CD4-positive, alpha-beta T cell treated with Interleukin-2 at 100 ng/mL for 4 hours (primary cell): Measurements from ENCODE around the gene ZSWIM7.

Experiments
- DNase-seq: peaks from one replicate; pipeline ENCODE4 v3.0.0-alpha.2; 2020; ENCODE audit warnings: low spot score

Gene ZSWIM7, protein sequence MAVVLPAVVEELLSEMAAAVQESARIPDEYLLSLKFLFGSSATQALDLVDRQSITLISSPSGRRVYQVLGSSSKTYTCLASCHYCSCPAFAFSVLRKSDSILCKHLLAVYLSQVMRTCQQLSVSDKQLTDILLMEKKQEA

DNA sequence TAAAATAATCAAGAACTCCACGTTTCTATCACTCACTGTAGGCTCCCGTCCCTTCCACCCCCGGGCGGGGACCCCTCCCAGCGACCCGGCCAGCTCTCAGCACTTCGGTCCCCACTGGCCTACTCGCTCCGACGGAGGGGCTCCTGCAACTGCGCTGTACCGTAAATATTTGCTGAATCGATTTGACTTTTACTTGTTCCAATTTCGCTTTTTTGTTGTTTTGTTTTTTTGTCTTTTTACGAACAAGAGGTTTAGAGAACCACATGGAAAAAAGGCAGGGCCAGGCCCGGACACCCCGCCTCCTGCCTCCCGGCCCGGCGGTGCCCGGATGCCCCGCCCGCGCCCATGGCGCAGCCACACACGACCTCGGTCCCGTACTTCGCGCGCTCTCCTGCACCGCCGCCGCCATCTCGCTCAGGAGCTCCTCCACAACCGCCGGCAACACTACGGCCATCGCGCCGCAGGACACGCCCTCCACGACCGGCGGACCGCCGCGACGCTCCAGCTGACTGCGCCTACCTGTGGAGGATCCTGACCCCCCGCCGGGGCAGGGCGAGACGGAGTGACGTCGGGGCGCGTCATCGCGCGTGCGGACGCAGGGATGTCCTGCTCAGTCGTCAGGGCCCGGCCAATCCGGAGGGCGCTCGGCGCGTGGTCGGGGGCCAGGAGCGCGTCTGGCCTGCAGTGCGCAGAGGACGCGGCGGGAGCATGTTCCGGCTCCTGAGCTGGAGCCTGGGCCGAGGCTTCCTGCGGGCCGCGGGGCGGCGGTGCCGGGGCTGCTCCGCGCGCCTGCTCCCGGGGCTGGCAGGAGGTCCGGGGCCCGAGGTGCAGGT lies at the start of gene ZSWIM7, which contains the start of gene TTC19:
TSS of gene ZSWIM7 (minus strand) at position 564 of the 833 bp plus-strand sequence. CDS start at position 454, 110 bp downstream.
TSS of gene TTC19 (plus strand) at position 684 of the 833 bp plus-strand sequence. CDS start at position 709, 25 bp downstream.
- peak; percentile 92 for DNase-seq

DNA sequence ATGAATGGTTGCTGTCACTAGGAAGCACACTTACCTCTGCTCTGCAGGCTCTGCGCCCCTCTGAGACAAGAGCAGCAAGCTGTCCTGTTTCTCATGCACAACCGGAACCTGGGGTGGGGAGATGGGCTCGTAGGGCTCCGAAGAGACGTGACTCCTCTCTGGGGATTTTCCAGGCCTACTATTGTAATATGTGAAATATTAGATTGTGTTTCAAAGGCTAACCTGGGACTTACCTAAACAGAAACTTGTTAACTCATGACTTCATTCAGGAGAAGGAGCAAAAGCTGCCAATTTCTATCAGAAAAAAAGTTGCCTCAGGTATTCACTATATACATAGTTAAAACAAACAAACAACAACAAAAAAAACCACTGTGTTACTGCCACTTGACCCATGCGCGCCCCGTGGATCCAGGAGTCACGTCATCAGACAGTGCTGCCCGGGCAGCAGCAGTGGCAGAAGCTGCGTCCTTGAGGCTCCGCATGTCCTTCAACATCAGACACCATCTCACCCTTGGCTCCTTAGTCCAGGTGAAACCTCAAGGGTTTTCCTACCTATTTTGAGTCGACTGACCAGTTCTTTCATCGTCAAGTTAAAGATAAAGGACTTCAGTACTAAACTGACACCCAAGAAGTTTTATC lies 49.4 kb upstream of the ZSWIM7 start:
- DNase-seq, result no peak

DNA sequence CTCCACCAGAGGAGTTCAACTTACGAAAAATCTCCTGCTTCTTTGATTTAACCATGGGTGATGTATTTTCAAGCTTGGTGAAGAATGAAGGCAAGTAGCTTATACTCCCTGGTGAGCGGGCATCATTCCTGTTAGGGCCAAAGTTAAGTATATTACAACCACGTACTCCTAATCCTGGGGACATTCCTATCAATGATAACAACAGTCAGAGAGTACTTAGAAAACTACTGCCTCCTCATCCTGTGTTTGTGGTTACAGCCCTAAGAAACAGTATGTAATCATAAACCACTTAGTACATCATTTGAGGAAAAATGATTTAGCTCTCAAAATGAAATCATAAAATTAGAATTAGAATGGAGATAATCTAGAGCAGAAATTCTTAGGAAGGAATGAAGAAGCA lies 47.5 kb upstream of the ZSWIM7 start:
- DNase-seq, result no peak

DNA sequence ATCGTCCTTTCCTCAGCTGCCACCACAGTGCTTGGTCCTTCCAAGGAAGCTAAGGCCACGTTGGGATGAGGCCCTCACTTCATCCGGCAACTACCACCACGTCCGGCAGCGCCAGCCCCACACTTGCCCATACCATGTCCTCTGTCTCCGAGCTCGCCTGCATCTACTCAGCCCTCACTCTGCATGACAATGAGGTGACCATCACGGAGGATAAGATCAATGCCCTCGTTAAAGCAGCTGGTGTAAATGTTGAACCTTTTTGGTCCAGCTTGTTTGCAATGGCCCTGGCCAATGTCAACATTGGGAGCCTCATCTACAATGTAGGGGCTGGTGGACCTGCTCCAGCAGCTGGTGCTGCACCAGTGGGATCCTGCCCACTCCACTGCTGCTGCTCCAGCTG lies 45.0 kb upstream of the ZSWIM7 start:
- no peak for DNase-seq

DNA sequence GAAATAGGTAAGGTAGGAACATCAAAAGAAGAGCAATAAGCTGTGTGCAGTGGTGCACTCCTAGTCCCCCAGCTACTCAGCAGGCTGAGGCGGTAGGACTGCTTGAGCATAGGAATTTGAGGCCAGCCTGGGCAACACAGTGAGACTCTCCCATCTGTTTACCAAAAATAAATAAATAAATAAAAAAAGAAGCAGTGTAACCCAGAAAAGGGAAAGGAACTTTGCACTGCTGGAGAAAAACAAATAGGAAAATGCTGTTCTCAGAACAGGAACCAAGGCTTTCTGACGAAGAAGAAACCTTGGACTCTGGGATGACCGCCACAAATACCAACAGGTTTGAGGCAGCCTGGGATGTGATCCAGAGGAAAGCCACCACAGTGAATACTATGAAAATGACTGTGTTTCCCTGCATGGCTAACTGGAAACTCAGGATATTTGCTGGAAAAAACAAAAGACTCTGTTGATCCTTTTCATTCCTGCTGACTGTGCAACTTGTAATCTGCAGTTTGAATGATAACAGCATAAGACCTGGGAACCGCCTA lies 41.3 kb upstream of the ZSWIM7 start:
- DNase-seq, result no peak

DNA sequence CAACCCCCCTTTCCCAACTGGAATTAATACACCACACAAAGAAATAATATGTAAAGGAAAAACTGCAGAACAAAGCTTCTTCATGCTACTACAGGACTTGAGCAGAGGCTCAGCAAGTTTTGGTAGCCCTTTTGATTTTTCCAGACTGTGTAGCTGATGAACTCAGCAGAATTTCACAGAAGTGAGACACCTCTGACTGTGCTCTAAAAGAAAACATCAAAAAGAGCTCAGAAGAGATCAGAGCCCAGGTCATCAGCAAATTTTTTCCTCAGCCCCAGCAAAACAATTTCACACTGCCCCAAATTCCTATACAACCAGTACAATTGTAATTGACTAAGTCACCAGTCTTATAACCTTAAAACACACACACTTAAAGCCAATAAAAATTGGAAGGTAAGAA lies 38.1 kb upstream of the ZSWIM7 start:
- DNase-seq, result no peak

DNA sequence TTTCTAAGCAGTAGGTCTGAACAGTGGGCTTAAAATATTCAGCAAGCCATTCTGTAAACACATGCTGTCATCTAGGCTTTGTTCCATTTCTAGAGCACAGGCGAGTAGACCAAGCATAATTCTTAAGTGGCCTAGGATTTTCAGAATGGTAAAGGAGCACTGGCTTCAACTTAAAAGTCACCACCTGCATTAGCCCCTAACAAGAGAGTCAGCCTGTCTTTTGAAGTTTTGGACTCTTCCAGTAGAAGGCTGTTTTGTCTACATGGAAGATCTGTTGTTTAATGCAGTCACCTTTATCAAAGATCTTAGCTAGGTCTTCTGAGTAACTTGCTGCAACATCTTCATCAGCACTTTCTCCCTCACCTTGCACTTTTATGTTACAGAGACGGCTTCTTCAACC lies 36.8 kb upstream of the ZSWIM7 start:
- no peak for DNase-seq

DNA sequence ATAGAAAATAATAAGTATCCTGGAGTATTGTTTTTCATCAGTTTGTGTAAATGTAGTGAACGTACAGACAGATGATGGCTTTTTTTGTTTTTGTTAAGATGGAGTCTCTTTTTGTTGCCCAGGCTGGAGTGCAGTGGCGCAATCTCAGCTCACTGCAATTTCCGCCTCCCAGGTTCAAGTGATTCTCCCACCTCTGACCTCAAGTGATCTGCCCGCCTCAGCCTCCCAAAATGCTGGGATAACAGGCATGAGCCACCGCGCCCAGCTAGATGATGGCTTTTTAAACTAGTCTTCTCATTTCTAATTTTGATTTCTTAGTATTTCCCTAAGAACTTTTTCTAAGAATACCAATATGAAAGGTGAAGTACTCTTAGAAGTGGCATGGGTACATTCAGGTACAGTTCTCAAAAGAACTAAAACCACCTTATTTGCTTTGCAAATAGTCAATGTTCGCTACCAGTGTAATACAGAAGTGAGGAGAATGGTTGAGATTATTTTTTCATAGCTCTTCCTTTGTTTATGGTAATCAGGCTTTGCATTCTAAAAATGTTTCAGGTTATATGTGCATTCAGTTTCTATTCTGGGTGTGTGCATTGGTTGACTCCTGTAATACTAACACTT lies 34.3 kb upstream of the ZSWIM7 start:
- DNase-seq, result no peak

DNA sequence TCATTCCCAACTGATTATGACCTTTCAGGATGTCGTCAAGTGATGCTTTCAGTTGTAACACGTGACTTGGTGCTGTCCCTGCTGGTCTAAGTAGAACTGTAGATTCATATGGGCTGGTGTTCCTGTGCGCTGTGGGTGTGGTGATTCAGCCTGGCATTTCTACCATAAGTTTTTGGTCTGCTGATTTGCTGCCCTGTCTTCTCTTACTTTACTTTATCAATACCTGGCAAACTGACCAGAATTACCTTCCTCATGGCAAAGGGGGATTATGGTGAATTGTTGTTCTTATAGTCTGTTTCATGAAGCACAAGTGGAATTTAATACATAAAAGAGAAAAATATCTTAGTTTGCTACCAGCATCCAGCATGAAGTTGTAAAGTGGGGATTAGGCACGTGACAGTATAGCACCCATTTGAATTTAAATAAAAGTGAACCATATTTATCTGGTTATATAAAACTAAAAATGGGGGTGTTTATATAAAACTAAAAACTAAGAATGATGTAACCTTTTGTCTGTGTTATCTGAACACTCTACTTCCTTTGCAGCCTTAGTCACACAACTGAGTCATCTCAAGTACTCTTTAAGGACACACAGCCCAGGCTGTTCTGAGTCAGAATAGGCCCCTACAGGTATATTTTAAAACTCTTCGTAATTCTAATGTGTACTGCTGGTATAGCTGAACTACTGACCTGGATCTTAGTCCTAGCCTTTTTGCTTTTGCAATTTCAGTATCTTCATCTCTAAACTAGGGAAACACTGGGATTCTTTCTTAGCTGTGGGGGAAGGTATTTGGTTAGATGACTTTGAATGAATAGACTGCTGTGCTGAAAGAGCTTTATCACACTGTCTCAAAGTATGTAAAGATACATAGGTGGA lies 28.4 kb upstream of the ZSWIM7 start:
- DNase-seq, result peak; percentile 75

DNA sequence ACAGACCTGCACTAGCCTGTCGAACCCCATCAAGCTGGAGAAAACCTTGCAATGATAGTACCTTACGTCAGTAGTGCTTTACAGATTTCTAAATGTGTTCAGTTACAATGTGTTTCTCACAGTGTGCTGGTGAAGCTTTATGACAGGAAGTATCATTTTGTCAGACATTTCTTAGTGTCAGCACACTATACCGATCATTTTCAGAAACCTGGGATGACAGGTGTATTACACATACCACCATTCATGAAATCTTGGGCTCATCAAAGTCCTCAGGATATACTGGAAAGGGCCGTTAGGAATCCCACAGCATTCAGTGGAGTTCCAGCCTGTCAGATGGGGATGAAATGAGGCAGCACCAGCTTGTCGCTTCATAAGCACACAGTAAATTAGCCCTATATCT lies 27.4 kb upstream of the ZSWIM7 start:
- DNase-seq, result no peak

DNA sequence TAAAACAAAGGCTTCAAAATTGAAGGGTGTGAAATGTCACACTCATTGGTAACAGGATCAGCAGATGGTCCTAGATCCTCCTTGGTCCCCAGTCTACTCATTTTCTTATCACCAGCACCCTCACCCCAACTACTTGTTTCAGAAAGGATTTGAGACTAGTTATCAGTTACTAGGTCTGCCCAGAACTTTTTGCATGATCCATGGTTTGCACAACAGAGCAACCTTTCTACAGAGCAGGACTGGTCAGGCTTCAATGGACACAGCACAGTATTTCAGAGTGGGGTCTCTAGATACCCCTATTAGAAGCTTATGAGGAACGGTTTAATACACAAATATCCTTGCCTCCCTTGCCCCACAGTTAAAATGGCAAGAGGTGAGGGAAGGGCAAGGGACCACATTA lies 25.7 kb upstream of the ZSWIM7 start:
- DNase-seq, result no peak

DNA sequence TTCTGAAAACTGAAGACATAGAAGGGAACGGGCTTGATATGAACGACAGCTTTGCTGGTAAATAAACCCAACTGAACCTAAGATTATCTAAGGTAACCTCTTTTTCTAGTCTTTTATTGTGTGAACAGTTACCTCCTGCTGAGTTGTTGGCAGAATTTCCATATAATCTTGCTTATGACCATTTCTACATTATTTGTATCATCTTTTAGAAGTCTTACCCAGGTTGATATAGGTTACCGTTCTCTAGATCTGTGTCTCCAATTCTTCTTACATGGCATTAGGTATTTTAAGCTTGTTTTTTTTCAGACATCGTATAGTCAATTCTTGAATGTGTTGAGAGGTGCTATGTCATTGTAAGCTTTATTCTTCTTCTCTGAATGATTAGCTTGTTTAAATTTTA lies 24.4 kb upstream of the ZSWIM7 start:
- DNase-seq, result no peak

DNA sequence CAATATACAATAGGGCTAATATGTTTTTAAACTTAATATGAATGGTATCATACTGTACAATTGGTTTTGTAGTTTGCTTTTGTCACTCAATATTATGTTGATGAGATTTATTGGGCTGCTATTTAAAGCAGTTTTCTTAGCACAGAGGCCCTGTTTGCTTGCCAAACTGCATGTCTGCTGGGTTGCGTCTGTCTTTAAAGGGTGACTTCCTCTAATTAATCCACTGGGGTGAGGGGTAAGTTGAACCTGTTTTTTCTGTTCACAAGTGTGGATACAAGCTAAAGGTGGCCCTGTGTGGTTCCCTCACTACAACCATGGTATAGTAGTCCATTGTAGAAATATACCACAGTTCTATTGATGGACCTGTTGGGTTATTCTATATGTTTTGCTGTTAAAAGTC lies 19.8 kb upstream of the ZSWIM7 start:
- no peak for DNase-seq

DNA sequence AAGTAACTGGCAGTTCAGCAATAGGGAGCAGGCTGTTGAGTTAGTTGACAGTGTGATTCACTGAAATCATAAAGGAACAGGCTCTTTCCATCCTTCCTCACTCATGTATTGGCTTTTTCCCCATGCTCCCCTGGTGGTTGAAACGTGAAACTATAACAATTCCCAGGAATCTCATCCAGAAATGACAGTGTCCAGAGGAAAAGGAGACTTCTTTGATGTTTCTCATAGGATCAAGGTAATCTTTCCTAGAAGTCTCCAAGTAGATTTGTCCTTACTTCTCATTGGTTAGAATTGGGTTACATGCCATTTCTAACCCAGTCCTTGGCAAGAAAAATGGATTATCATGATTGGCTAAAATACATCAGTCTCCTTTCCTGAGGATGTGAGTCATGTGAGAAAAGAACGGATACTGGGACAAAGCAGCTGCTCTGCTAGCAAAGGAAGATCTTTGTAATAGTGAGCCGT lies 14.5 kb upstream of the ZSWIM7 start:
- DNase-seq, result no peak

DNA sequence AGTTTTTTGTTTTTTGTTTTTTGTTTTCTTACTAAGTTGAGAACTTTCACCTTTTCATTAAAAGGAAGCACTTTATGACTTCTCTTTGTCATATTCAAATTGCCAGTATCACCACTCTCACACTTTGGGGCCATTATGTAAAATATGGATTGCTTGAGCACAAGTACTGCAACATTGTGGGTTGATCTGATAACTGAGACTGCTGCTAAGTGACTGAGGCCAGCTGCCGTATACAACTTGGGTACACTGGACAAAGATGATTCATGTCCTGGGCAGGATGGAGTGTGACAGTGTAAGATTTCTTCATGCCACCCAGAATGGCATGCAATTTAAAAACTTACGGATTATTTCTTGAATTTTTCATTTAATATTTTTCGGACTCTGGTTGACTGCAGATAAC lies 7.9 kb upstream of the ZSWIM7 start:
- no peak for DNase-seq

DNA sequence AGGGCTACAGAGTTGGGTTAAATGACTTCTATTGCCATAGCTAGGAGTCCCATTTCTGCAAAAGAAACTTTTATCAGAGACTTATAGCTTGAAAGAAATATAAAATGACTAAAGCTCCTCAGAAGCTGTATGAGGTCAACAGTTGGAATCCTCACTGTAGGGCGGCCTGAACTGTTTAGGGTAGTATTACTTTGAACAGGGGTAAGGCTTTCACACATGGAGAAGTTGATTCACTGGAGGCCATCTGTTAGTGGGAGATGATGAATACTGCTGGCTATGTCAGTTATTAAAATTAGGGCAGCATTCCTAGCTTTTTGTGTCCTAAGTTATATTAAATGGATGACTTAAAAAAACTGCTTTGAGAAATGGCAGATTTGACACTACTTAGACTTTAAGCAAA lies 6.1 kb upstream of the ZSWIM7 start:
- no peak for DNase-seq

DNA sequence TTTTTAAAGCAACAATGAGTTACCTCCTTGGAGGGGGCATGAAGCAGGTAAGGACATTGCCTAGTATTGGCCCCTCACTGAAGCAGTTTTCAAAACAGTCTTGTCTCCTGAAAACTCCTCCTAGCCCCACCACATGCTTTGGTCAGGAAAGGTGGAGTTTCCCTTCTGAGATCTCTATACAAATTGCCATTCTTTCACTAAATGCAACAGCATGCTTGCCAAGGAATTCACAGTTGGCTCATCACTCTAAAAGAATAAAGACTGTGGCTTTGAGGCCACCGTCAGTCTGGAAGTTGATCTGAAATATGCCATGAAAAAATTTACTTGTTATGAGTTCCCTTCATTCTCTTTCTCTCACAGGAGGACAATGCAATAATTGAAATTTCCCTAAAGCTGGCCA lies 4.3 kb upstream of the ZSWIM7 start:
- DNase-seq, result no peak

DNA sequence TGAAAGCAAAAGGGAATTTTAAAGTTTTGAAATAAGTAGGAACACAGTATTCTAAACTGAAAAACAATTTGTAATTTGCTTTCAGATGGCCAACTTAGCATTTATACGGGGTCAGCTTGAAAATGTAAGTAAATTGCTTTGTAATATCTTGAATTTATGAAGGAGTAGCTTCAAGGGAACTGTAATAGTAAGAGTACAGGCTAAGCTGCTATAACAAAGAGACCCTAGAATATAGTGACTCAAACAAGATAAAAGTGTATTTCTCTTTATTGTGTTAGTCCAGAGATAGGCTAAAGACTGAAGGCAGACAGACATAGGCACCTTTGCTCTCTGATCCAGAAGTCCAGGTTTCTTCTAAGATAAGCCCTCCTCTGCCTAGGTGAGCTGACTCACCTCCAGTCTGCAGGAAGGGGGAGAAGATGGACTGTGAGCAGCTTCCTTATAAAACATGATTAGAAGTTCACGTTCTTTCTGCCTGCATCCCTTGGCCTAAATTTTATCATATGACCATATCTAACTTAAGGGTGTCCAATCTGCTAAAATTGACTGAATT lies 3.3 kb upstream of the ZSWIM7 start:
- DNase-seq, result no peak

DNA sequence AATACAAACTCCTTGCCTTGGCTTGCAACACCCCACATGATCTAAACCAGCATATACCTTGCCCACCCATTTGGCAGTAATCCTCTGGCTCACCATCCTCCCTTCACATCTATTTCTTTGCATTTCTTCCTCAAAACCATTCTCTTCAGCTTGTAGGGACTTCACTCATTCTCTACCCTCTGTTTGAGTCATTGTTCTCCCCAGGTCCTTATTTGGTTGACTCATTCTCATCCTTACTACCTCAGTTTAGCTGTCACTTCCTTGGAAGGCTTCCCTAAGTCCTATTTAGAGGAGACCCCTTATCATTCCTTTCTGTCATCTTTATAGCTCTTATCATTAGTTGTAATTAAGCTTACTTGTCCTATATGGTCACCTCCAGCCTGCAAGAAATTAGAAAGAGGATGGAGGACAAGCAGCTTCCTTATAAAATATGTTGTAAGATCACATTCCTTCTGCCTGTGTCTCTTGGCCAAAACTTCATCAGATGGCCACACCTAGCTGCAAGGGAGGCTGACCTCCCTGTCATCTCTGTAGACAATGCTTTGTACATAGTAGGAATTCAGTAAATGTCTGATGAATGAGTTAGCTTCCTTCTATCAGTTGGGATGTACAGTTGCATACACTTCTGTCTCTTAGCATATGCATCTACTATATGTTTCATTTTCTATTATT lies 1.9 kb upstream of the ZSWIM7 start:
- DNase-seq, result no peak

DNA sequence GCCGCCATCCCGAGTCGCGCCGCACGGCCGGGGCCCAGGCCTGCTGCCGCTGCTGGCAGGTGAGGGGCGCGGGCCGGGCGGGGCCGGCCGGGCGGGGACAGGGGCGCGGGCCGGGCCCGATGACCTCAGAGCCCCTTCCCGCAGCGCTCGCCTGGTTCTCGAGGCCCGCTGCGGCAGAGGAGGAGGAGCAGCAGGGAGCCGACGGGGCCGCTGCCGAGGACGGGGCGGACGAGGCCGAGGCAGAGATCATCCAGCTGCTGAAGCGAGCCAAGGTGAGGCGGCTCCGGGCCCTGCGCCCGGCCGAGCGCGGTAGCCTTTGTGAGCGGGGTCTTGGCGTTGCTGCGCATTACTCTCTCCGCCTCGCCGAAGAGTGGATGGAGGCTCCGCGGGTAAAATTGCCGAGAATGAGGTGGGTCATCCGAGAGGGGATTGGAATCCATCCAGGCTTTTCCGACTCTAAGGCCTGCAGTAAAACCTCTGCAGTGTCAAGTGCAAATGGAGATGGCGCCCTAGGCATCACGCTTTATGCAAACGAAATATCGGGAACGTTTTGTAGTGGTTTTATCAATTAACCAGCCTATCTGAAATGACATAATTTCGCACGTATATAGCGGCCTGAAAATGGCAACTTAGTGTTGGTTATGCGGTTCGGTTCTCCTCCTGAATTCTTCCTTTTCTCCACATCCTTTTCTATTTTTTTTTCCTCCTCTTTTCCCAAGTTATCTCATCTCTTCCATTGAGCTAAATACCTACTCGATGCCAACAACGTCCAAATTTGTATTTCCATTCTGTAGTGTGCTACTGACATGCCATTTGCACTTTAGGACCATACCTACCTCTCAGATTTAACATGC lies 697 bp upstream of the ZSWIM7 start:
- DNase-seq, result no peak
